PFSK-1 (cell line): ENCODE measurements around the gene PILRA.

ENCODE experiments used
- FOXP2 ChIP-seq: optimal IDR thresholded peaks from 2 replicates; pipeline ENCODE3; 2011; ENCODE audit warnings: borderline replicate concordance, control low read depth, inconsistent platforms; ENCODE audit not compliant: insufficient read depth; ENCODE audit errors: extremely low read length, extremely low read depth
- POLR2AphosphoS5 ChIP-seq: IDR thresholded peaks from 2 replicates; pipeline ENCODE4 v1.6.1; 2012; ENCODE audit warnings: low read depth, mild to moderate bottlenecking, control low read depth, low read length, moderate library complexity
- REST ChIP-seq, 2 experiments: IDR thresholded peaks; 2 replicates each; pipeline versions ENCODE4 v1.6.1 to v1.8.0; 2011 to 2012; ENCODE audit warnings: low read depth in 2 of 2, low read length in 2 of 2, control low read depth in 1 of 2, inconsistent platforms in 1 of 2, mild to moderate bottlenecking in 1 of 2, moderate library complexity in 1 of 2; ENCODE audit not compliant: insufficient read depth in 1 of 2
- SIN3A ChIP-seq: IDR thresholded peaks from 2 replicates; pipeline ENCODE4 v1.6.1; 2012; ENCODE audit warnings: mild to moderate bottlenecking, low read length, moderate library complexity, borderline replicate concordance; ENCODE audit not compliant: insufficient read depth
- TAF1 ChIP-seq: IDR thresholded peaks from 2 replicates; pipeline ENCODE4 v1.6.1; 2012; ENCODE audit warnings: low read length, control low read depth, borderline replicate concordance; ENCODE audit not compliant: insufficient read depth

Gene PILRA

GRCh38 chr7:100397315-100398081, 24.2 kb downstream of the PILRA start:
- no peak for TF ChIP-seq SIN3A
- no peak for TF ChIP-seq TAF1
- no peak for TF ChIP-seq FOXP2
- no peak for TF ChIP-seq POLR2AphosphoS5
- no peak for TF ChIP-seq REST (IDR thresholded peaks at IDR 0.05; ENCODE audit: insufficient read depth in 1 of 2, low read depth in 2 of 2, low read length in 2 of 2)

GRCh38 chr7:100398239-100398638, 25.0 kb downstream of the PILRA start:
- TF ChIP-seq REST (IDR thresholded peaks at IDR 0.05; ENCODE audit: insufficient read depth in 1 of 2, low read depth in 2 of 2, low read length in 2 of 2) (no peak), SIN3A (no peak), POLR2AphosphoS5 (no peak), TAF1 (no peak)

- TF ChIP-seq FOXP2 (no peak), REST (IDR thresholded peaks at IDR 0.05; ENCODE audit: insufficient read depth in 1 of 2, low read depth in 2 of 2, low read length in 2 of 2) (no peak), SIN3A (no peak)
Measured at GRCh38 chr7:100400041-100400440, 26.8 kb downstream of the PILRA start.

- TF ChIP-seq POLR2AphosphoS5 (no peak), SIN3A (no peak), REST (IDR thresholded peaks at IDR 0.05; ENCODE audit: insufficient read depth in 1 of 2, low read depth in 2 of 2, low read length in 2 of 2) (no peak), TAF1 (no peak)
Measured at GRCh38 chr7:100400656-100401055, 27.4 kb downstream of the PILRA start.

GRCh38 chr7:100401811-100402210, 28.5 kb downstream of the PILRA start:
- TF ChIP-seq SIN3A (no peak), POLR2AphosphoS5 (no peak), REST (IDR thresholded peaks at IDR 0.05; ENCODE audit: insufficient read depth in 1 of 2, low read depth in 2 of 2, low read length in 2 of 2) (no peak), TAF1 (no peak), FOXP2 (no peak)
